GM18502 (cell line): ENCODE data around the gene NPAS3.

Experiments
- ATAC-seq: cut with Tn5 transposase; IDR thresholded peaks from one replicate; pipeline ENCODE4 v1.9.1; 2021; ENCODE audit warnings: mild to moderate bottlenecking; ENCODE audit not compliant: unreplicated experiment, poor library complexity

Gene NPAS3

GRCh38 chr14:33563191-33563900 lies 624.7 kb downstream of the NPAS3 start:
- no peak for ATAC-seq

DNA sequence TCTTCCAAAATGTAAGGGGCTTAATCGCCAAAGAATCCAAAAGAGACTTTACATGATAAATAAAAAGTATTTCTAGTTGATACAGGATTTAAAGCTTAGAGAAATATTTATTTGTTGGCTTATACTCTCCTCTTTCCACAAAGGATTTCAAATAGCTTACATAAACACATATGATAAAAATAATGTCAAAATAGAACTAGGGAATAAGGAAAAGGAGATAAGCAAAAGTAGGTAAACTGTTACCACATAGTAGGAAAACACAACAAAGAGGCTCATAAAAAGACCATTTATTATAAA lies 625.2 kb downstream of the NPAS3 start:
- no peak for ATAC-seq

- peak; percentile 98 for ATAC-seq
These were observed 626.3 kb downstream of the NPAS3 start for GRCh38 chr14:33564774-33565630.

DNA sequence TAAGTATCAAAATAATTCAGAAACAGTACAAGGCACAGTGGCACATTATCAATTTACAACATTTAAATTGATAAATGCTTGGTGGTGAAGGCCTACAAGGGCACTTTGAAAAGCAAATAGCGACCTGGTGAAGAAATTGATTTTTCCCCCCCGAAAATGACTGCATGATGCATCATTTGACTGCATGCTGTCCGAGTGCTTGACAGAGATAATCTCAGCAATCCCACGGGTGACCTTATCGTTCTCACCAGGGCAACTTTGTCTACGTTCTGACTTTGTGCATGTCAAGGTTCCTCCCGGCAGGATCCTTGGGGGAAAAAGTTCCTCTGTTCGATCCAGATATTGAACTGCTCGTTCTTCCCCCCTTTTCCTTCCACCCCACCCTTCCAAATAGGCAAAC lies 627.4 kb downstream of the NPAS3 start:
- no peak for ATAC-seq

GRCh38 chr14:33567023-33567728 lies 628.5 kb downstream of the NPAS3 start:
- ATAC-seq: no peak

GRCh38 chr14:33567731-33568130 lies 629.1 kb downstream of the NPAS3 start:
- no peak for ATAC-seq

DNA sequence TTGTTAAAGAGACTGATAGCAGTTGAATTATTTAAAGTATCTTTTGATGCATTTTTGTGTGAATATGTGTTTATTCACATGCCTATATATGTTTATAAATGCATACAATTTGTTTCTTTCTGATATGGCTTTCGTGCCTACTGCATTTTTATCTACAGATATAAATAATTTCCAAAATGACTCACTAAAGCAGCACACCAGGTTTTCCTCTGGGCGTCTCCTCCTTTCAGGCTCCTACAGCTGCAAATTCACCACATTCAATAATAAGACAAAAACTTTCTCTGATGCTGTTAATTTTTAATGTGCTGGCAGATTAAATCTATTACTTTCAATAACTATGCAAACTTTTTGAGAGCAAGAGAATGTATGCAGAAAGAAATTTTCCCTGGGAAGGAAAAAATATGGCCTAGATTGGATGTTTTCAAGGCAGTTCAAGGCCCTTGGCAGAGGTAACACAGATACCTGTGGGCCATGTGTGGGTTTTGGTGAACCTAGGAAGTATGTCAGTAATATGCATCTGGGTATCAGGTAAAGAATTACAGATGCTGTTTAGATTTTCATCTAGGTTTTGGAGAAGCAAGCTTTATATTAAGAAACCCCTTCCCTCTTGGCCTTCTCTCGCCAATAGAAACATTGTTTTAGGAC lies 630.4 kb downstream of the NPAS3 start:
- ATAC-seq: no peak

DNA sequence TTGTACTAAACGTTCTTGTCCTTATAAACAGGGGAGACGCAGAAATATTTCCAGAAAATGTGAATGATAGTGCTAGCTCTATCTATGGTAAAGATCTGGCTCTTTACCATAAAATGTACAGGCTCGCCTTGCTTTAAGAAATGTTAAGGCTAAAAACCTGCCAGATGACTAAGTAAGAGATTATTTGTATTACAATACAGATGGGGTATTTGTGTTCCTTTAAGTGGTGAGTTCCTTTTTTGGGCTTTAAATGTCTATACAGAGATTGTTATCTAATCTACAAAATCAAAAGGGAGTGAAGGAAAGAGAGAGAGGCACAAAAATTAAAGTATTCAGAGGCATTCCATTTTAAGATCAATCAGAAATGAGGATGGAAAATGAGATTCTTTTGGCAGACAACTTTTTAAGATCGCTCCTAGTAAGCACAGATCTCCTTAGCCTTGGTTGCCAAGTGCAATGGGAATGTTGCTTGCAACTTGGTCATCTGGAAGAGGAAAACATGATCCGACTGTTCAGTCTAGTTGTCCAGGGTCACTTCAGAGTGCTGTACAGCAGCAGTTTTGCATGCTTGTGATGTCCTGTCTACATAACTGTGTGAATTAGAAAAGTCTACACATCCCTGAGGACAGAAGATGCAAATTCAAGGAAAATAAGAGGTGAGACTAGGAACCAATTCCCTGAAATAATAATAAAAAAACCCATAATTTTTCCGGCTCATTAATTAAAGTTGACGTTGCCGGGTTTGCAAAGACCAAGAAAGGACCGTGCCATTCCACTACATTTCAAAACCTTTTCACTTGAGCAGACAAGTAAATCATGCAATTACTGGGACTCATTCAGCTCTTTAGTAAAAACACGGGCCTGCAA lies 631.4 kb downstream of the NPAS3 start:
- no peak for ATAC-seq

DNA sequence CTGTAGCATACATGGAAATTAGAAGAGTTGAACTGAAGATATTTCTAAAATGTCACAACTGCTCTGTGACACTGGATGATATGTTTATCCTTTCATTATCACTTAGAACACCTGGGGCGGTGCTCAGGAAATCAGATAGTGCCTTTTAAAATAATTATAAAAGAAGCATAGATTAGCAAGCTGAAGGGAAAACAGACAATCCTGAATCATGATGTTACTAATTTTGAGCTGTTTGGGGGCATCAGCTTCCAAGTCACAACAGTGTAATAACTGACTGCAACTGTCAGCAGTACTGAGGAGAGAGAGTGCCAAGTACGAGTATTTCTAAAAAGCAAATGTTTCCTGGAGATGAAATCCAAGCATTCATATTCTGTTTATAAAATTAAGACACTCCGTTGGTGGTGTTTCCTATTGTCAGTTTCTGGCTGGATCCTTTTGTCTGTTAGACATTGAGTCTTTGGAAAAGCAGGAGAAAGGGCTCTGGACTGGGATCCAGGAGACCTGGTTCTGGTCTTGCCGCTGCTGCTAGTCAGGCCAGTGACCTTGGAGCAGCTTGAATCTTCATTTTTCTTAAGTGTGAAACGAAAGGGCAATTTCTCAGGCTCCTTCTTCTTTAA lies 632.1 kb downstream of the NPAS3 start:
- ATAC-seq: no peak

GRCh38 chr14:33573301-33573880 lies 634.7 kb downstream of the NPAS3 start:
- no peak for ATAC-seq

DNA sequence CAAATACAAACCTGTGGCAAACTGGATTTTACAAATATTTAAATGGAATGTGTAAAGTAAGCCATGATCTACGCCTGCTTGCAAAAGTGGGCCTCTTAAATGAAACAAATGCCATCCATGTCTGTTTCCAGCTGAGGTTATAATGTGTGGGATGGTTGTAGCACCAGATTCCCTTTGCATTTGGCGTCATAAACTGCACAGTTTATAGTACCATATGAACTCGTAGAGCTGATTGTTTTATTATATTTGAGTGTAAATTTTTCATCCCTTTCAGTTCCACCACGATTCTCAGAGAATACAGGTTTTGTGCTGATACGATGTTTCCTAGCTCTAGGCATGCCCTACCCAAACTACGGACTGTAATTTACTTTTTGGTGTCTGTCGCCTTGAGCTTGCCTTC lies 637.3 kb downstream of the NPAS3 start:
- ATAC-seq: no peak

GRCh38 chr14:33578461-33579216 lies 640.0 kb downstream of the NPAS3 start:
- ATAC-seq: no peak

GRCh38 chr14:33580231-33580749 lies 641.6 kb downstream of the NPAS3 start:
- ATAC-seq: no peak

- no peak for ATAC-seq
These were observed 642.2 kb downstream of the NPAS3 start for GRCh38 chr14:33580841-33581240.

GRCh38 chr14:33584697-33585096 lies 646.0 kb downstream of the NPAS3 start:
- ATAC-seq: no peak

DNA sequence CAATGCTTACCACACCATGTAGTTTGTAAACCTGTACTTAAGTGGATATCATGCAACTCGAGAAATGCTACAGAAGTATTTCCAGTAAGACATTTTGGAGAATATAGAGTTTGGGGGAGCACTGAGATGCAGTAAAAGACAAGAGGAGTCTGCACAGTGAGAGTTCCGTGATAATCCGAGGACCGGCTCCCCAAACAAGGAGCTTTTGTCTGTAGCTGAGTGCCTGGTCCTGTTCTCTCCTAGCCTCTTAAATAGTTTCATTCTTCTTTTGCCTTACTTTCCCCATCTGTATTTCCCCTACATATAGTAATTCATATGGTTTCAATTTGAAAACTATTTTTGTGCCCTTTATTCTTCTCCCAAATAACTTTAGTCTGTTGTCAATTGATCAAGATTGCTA lies 648.1 kb downstream of the NPAS3 start:
- ATAC-seq: no peak

DNA sequence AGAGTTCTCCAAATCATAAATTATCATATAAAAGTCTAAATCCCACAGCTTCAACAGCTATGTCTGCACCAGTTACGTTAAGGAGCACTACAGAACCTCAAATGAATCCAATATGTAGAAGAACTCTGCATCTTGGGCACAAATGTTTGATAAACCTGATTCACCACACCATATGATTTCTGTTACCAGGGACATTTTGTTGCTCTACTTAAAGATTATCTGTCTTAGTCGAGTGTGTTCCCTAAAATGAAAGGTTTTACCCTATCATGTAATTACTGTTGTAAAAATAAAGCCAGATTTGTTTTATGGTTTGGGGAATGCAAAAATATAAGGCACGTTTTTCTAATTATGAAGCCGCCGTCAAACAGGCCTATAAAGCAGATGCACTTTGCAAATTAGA lies 649.1 kb downstream of the NPAS3 start:
- ATAC-seq: no peak

- ATAC-seq: no peak
These were observed 650.1 kb downstream of the NPAS3 start for GRCh38 chr14:33588771-33589170.
